Stimulated activated CD4-positive, alpha-beta T cell treated with anti-CD3 and anti-CD28 coated beads, Interleukin-4, amount 100 ng/mL, for 1 hour (primary cell): ENCODE measurements around the gene ESRRG.
"Not testable (repeated sequence)": the region's sequence is repeated elsewhere in the genome, so short reads cannot be mapped to it uniquely, and the experiment has no call there.

Source experiments
- DNase-seq: peaks from one replicate; pipeline ENCODE4 v3.0.0-alpha.2; 2020

Gene ESRRG

DNA sequence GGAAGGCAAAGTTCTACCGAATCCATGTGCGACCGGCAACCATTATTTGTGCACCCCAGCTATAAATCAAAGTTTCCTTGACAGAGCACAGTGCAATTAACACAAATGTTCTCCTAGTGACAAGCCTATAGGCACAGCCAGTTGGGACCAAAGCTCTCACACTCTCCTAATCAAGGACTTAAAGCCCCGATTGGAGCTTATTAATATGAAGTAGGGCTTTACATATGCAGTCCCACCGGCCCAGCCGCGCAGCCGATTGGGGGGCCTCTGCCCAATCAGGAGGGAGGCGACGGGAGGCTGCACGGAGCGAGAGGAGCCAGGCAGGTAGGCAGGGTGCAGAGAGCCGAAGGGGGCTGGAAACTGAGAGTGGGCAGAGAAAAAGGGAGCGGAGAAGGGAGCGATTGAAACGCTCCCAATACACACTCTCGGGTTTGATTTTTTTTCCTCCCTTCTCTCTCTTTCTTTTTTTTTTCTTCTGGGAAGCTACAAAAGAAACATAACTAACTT, at the start of gene ESRRG:
TSS of gene ESRRG (minus strand) at position 156 of the 507 bp plus-strand sequence. CDS start at position 26, 130 bp downstream.
- no peak for DNase-seq

GRCh38 chr1:216771922-216772321, 48.7 kb upstream of the ESRRG start:
- DNase-seq = no peak

GRCh38 chr1:216766633-216767327, 43.6 kb upstream of the ESRRG start:
- no peak for DNase-seq

- no peak for DNase-seq
Measured at GRCh38 chr1:216765346-216766300, 42.4 kb upstream of the ESRRG start.

- DNase-seq = no peak
Measured at GRCh38 chr1:216758161-216758560, 34.9 kb upstream of the ESRRG start.

DNA sequence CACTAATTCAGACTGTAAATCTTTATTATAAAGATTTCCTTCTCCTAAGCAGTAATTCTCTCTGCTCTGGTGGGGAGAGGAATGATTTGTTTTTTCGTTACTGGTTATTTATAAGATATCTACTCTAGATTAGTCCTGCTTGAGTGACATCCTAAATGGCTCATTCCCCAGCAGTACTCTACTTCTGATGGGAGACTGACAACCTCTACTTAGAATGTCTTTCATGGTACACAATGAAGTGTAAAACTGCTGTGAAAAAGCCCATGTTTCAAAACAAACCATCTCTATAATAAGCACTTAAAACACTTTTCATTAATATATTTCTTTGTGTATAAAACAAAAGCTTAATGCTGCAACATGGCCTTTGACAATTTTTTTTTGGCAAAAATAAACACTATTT, 33.9 kb upstream of the ESRRG start:
- DNase-seq = no peak

- DNase-seq = no peak
Measured at GRCh38 chr1:216750961-216751360, 27.7 kb upstream of the ESRRG start.

- DNase-seq = no peak
Measured at GRCh38 chr1:216750031-216750627, 26.9 kb upstream of the ESRRG start.

GRCh38 chr1:216749232-216749631, 26.0 kb upstream of the ESRRG start:
- DNase-seq = no peak

GRCh38 chr1:216742625-216743024, 19.4 kb upstream of the ESRRG start:
- DNase-seq = no peak

DNA sequence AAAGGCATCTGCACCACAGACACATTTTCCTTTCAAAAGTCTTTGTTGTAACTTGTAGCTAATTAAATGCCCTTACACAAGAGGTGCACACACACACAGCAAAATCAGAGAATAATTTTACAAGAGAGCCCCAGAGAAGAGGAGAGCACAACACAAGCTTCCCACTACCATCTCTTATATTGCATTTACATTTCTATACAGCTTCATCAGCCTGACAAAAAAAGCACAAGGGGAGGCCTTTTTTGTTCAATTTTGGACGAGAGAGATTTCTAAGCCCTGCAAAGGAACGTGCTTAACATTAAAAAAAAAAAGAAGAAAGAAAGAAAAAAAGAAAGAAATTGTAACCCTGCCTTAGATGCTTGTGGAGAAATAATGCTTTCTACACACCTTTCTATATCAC, 17.1 kb upstream of the ESRRG start:
- no peak for DNase-seq

- DNase-seq = no peak
Measured at GRCh38 chr1:216739793-216740192, 16.6 kb upstream of the ESRRG start.

- no peak for DNase-seq
Measured at GRCh38 chr1:216732121-216732520, 8.9 kb upstream of the ESRRG start.

DNA sequence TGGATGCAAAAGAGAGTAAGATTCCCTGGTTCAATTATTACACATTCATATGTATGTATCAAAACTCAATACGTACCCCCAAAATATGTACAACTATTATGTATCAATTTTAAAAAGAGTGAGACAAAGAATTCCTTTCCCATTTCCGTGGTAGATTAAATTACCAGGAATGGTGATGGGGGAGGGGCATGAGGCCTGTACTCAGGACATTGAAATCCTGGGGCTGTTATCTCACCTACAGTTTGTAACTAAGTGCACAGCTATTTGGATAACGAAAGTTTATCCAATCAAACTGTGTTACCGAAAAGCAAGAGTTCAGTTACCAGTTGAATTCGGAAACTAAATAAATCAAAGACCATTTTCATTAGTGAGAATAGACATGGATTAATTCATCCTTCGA, 8.3 kb upstream of the ESRRG start:
- DNase-seq = no peak

- DNase-seq = no peak
Measured at GRCh38 chr1:216726435-216726834, 3.2 kb upstream of the ESRRG start.

- no peak for DNase-seq
Measured at GRCh38 chr1:216722821-216723220, 408 bp downstream of the ESRRG start.

DNA sequence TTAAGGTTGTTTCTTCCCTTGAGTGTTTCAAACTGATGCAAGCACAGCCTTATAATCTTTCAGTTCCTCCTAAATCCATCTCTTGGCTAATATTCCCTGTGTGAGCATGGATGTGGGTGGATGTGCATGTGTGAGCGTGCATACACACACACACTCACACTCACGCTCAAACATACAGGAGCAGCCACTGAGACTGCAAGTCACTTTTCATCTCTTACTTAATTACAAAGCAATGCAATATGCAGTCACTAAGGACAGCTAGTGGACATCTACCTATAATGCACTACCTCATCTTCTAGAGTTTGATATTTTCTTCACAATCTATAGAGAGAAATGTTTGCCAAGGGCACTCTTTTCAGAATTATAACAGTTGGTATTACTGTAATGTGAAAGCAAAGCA, 1.4 kb downstream of the ESRRG start:
- DNase-seq = no peak

DNA sequence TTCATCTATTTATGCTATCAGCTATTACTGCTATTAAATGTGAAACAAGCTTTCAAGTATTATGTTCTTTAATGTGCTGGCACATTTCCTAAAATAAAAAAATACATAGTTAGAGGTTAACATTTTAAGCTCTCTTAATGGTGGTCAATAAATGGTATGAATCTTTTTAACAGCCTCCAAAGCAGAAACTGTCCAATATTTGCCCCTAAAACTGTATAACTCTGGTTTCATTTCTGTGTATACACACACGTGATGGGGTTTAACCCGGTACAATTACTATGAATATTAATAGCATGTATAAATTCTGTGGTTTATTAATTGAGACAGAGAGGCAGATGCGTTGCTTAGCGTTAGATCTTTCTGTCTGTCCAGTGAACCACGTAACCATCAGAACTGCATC, 2.2 kb downstream of the ESRRG start:
- DNase-seq = no peak

DNA sequence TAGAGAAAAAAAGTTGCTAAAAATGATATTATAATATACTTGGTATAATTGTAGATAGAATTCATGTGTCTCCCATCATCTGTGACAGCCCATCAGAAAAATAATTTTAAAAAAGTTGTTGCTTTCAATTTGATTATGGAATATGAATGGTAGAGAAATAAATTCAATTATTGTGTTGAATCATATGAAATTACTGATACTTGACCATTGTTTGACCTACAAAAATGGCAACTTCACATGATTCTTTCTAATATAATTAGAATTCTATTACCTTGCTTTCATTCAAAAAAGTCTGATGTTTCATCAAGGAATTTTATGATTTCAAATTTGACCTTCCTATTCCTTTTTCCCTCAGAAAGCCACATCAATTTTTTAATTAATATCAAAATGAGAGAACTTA, 11.5 kb downstream of the ESRRG start:
- no peak for DNase-seq

GRCh38 chr1:216710598-216711333, 12.5 kb downstream of the ESRRG start:
- DNase-seq = no peak

DNA sequence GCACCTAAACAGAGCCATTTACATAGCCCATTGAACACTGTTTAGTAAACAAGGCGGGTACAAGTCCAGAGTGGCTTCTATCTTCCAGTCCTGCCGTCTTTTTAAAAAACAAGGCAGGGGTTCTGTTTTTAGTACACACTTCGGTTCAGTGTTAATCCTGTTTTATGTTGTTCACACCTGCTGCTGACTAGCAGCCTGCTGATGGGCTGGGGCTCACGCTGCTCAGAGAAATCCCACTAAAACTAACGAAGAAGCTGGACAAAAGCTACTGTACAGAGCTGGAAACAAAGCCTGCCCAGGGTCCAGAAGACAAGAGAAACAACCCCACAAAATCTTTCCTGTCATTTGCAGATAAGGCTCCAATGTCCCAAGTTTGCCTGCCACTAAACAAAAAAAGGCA, 13.2 kb downstream of the ESRRG start:
- no peak for DNase-seq

DNA sequence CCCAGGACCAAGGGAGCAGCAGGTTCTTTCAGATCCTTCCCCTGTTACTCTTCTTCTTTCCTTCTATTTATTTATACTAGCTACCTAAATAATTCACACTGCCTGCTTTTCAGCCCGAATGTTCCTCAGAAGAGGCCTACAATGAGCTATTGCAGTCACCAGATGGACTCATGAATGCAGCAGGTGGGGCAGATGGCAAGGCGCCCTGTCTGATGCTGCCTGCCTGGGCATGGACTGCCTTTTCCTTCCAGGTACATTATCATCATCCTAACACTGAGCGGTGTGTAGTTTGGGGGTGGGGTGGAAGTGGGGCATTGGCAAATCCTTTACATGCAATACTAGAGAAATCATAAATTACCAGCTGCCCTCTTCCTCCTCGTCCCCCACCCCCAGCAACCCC, 17.6 kb downstream of the ESRRG start:
- DNase-seq = no peak

GRCh38 chr1:216704065-216704464, 19.2 kb downstream of the ESRRG start:
- not testable (repeated sequence) for DNase-seq
